HG03342 (cell line): ENCODE measurements around the gene MTA3.

Experiments
- ATAC-seq: cut with Tn5 transposase; IDR thresholded peaks from one replicate; pipeline ENCODE4 v1.9.1; 2021; ENCODE audit warnings: mild to moderate bottlenecking, moderate library complexity; ENCODE audit not compliant: unreplicated experiment

MTA3 gene

DNA sequence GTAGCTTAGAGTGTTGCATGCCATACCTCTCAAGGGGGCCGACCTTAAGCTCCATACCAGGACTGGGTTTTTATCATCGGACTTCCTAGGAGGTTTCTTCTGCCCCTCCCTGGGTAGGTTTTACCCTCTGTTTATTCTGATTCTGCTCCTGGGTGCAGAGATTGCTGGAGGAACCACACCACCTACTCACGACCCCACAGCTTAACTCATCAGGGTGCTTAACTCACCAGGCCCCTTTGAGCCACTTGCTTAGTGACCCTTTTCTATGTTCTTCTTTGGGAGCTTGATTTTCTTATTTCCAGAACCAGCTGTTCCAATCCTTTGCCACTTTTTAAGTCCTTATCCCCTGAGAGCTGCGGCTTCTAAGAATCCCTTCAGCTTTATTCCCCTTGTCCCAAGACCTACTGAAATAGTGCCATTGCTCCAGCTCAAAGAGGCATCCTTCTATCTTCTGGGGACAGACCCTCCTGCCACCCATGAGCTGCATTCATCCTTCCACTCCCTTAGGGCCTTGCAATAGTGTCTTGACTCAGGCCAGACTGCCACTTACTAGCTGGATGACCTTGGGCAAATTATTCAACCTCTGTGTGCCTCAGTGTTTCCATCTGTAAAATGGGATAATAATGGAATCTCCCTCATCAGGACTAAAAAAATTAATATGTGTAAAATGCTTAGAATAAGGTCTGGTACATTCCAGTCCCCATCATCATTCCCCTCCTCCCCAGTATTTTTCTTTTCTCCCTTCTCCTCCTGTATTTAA lies 189.7 kb downstream of the MTA3 start:
- no peak for ATAC-seq

GRCh38 chr2:42758751-42759150 lies 190.3 kb downstream of the MTA3 start:
- no peak for ATAC-seq

DNA sequence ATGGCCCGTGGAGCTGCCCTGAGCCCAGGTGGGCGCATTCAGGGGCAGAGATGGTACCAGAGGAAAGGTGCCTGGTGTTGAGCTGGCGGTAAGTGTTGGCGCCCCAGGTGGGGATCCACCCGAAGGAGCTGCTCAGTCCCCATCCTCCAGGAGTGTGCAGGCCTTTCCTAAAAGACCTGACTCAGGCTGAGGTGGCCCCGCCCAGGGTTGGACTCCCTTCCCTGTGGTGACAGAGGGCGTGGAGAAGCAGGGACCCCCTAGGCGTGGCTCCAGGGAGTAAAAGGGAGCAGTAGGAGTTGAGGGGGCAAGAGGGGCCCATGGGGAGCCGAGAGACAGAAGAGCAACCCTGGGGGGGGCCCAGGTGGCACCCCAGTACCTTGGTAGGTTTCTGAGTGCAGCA lies 193.1 kb downstream of the MTA3 start:
- no peak for ATAC-seq

GRCh38 chr2:42762155-42762554 lies 193.7 kb downstream of the MTA3 start:
- no peak for ATAC-seq

DNA sequence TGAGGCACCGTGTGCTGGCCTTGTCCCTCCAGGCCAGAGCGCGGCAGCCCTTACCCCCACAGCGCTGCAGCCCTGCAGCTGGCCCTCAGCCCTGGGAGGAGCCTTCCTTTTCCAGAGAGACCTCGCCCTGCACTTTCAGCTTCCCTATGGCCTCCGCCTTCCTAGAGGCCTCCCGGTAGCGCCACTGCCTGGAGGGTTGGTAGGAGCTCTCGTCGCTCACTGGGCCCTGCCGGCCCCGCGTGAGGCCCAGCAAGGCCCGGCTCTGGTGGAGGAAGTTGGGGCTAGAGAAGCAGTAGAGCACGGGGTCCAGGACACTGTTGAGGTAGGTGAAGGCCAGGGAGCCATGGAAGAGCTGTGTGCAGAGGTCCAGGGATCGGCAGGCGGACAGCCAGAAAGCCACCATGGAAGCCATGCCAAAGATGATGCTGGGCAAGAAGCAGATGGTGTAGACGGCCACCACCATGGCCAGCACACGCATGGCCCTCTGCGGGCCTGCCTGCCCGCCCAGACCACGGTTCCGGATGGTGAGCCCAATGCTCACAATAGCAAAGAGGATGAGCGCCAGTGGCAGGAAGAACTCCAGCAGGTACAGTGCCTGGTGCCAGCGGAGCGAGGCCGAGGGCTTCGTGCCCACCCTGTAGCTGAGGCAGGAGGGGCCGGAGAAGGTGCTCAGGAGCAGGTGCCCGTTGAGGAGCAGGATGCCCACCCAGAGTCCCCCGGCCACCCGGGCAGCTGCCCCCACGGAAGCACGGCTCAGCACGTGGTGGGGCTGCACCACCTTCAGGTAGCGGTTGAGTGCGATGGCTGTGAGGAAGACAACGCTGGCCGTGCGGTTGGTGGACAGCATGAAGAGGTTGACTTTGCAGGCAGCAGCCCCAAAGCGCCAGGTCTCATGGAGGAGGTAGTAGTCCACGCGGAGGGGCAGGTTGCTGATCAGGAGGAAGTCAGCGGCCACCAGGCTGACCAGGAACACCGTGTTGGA lies 194.7 kb downstream of the MTA3 start:
- no peak for ATAC-seq

GRCh38 chr2:42764096-42764495 lies 195.7 kb downstream of the MTA3 start, which contains the start of gene OXER1:
TSS of gene OXER1 (minus strand) at chr2:42764135. CDS start at chr2:42764062, 73 bp downstream.
- ATAC-seq = no peak

DNA sequence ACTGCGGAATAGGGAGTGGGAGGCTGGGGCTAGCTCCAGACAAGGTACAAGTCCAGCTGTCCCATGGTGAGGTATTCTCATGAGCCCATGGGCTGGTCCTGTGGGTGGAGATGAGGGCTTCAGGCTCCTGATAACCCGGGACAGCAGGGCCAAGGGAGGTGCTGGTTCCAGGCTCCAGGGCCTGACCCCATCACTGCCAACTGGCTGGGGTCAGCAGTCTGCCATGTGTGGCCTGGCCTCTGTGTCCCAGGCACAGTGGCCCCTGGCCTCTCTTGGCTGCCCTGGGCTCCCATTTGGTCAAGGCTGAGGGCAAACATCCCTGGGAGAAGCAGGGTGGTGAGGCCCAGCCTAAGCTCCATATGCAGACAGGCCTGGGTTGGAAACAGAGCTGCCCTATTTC lies 196.5 kb downstream of the MTA3 start:
- ATAC-seq = no peak

GRCh38 chr2:42765686-42766085 lies 197.3 kb downstream of the MTA3 start:
- ATAC-seq = no peak

DNA sequence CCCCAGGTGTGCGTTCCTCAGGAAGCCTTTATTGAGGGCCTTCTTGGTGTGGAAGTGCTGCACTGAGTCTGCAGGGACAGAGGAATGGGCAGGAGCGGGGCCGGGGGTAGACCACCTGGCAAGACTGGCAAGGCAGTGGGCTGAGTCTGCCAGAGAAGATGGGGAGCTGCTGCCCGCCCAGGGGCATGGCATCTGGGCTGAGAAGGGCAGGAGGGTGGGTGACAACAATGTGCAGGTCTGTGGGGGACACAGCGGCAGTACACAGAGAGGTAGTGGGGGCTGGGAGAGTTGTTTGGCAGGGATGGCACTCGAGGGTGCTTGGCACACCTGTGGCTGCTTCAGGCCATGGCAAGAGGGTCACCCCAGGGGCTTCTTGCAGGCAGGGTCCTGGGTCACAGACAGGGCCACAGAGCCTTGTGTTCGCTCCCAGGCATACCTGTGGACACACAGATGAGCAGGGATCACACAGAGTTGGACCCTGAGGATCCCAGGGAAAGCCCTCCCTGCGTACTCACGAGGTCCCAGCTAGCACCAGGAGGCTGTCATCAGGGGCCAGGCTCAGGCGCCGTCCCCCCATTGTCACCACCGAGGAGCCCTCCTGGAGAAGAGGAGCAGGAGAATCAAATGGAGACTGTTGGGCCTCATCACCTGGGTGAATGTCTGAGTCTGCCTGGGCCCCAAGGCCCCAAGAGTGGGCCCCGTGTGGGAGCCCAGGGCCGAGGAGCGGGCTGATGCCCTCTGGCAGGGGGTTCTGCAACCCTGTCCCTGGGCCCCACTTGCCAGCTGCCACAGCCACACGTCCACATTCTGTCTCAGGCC lies 198.9 kb downstream of the MTA3 start:
- ATAC-seq = no peak

DNA sequence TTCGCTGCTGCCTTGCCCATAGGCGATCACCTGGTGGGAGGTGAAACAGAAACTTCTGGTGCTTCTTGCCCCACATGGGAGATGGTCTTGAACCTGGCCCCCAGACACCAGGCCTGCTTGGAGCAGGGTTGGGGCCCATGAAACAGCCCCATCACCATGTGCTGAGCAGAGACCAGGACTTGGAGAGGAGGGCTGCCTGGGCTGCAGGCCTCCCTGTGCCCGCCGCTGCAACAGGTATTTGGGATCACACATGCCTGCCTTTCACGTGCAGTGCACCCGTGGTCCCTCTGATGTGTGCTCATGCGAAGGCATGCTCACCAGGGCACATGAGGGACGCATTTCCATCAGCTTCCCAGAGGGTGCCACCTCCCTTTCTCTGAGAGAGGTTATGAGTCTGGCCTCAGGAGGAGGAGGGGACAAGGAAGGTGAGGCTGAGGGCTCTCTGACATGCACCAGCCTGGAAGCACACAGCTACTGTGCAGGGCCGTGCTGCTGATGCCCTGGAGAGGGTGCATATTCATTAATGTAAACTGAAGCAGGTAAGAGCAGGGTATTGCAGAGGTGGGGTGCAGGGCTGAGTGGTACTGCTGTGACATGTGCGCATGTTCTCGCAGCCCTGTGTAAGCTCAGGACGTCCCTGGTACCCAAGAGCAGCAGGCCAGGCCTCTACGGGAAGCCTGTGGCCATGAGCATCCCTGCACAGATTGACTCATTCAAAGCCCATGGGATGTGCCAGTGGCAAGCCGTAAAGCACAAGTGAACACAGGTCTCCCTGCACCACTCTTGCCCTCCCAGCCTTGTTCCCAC lies 199.7 kb downstream of the MTA3 start:
- ATAC-seq = no peak

GRCh38 chr2:42768706-42769256 lies 200.3 kb downstream of the MTA3 start:
- no peak for ATAC-seq

DNA sequence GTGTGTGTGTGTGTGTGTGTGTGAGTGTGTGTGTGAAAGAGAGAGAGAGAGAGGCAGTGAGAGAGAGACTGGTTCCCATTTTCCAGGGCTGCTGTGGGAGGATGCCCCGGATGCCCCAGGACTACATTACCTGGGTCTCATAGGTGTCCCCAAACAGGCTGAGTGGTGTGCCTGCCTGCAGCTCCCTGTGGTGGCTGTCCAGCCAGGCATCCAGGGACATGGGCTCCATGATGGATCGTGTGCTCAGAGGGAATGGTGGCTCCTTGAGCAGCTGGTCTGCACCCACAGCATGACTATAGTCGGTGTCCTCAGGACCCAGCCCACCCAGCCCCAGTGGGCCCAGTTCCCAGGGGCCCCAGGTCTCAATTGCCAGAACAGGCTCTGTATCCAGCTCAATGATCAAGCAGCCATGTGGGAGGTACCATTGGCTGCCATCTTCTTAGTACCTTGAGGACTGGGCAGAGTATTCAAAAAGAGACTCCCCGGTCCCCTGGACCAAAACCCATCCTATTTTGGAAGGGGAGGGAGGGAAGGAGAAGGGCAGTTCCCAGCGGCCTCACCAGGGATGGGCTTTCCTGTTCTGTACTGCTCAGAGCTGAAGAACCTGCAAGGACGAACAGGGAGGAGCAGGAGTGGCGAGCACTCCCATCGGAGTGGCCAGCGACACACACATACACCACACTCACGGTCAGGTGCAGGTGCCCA lies 201.3 kb downstream of the MTA3 start:
- ATAC-seq = no peak

- peak; percentile 62 for ATAC-seq
Observed at GRCh38 chr2:42770288-42771131, 202.1 kb downstream of the MTA3 start.

DNA sequence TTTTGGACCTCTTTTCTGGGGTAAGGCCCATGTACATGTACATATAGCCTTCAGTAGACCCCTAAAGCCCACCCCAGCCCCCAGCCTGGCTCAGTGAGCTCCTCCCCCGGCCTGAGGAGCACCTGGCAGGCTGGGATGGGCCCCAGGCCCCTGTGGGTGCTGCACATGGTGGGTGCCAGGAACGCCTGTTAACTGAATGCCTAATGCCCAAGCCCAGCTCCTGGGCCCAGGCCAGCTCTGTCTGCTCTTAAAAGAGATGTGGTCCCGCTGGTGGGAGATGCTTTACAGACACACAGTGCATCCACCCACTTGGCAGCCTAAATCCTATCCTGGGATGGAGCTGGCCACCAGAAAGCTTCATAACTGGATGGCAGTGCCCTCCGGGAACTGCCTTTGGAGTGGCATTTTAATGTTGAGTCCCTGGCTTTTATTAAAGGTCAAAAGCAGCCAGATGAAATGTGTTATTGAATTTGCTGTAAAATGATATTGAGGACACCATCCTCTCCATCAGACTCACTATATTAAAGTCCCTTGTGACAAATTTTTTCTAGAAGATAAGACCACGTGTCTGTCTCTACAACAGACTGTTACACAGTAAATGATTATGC lies 203.2 kb downstream of the MTA3 start:
- no peak for ATAC-seq

GRCh38 chr2:42775186-42775585 lies 206.8 kb downstream of the MTA3 start:
- ATAC-seq = no peak

- no peak for ATAC-seq
Observed at GRCh38 chr2:42775810-42776209, 207.4 kb downstream of the MTA3 start.

DNA sequence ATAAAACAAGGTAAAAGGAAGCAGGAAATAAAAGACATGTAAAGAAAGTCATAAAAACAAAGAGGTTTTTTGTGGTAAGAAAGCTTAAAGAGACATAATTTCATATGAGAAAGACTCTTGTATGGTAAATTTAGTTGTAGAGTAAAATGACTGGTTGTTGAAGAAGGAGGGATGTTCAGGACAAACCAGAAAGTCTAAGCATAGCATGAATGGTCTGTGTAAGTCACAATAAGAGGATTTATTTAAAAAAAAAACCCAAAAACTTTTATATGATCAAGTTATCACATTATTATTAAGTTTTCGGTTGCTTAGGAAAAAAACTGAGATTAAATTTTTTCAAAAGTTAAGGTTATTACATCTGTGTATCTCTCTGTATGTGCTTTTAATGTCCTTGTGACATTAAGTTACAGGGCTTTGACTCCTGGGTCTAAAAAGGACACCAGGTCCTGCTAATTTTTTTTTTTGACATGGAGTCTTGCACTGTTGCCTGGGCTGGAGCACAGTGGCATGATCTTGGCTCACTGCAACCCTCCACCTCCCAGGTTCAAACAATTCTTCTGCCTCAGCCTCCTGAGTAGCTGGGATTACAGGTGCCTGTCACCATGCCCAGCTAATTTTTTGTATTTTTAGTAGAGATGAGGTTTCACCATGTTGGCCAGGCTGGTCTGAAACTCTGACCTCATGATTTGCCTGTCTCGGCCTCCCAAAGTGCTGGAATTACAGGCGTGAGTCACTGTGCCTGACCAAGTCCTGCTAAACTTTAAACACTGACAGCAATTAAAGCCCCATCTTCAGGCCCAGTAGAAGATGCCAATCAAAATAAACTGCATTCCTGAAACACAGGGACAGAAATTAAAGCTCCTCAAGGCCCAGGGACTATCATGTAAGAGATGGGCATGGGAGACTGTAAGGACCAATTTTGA lies 209.7 kb downstream of the MTA3 start:
- ATAC-seq = no peak
